Mesothelial cell of epicardium (in vitro differentiated cells): ENCODE data around the gene P2RX2. TPM values are rescaled to one million over a fixed set of nuclear protein-coding genes. Genes with fewer than 3 reads are reported as not detected.

Experiments used
- DNase-seq, 2 experiments: peaks; one replicate each; pipeline ENCODE4 v3.0.0; 2021; ENCODE audit warnings: low spot score in 2 of 2; ENCODE audit not compliant: unreplicated experiment in 2 of 2
- H3K27ac Mint-ChIP-seq: 2 replicates; pipeline ENCODE4 v1.8.0; 2021; ENCODE audit warnings: mixed read lengths
- H3K27me3 Mint-ChIP-seq: 2 replicates; pipeline ENCODE4 v1.8.0; 2021; ENCODE audit warnings: low read depth, mixed read lengths
- H3K36me3 Mint-ChIP-seq: 2 replicates; pipeline ENCODE4 v1.8.0; 2021; ENCODE audit warnings: mixed read lengths
- H3K4me1 Mint-ChIP-seq: 2 replicates; pipeline ENCODE4 v1.8.0; 2021; ENCODE audit warnings: mixed read lengths
- H3K4me3 Mint-ChIP-seq: 2 replicates; pipeline ENCODE4 v1.8.0; 2021; ENCODE audit warnings: mild to moderate bottlenecking, moderate library complexity, mixed read lengths
- H3K9me3 Mint-ChIP-seq: 2 replicates; pipeline ENCODE4 v1.8.0; 2021; ENCODE audit warnings: mixed read lengths
- total RNA-seq: library from RNA; stranded (reverse); gene quantifications from 3 replicates; pipeline ENCODE4 v1.2.1, GENCODE V29; 2021
- TF ChIP-seq, protein P1 (sequence below): fragments of 200-600 bp; sonication (generic); IDR thresholded peaks from one replicate; pipeline ENCODE4 v1.5.0; 2021; ENCODE audit warnings: antibody characterized with exemption; ENCODE audit not compliant: unreplicated experiment

Gene P2RX2
- total RNA-seq, 1 donor from 2014 or later = 7.3 TPM

DNA sequence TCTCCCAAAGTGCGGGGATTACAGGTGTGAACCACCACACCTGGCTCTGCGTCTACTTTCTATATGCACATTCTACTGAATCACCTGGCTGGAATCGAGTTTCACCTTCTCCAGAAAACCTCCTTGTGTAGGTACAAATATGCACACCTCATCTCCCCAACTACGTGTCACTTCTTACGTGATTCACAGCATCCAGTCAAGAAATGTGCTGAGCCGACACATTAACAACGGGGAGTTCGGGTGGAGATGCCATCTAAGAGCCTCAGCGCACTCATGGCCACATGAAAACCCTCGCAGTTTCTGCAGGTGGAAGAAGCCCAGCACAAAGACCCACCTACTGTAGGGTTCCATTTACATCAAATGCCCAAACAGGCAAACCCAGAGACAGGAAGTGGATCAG, 29.3 kb downstream of the P2RX2 start:
- TF ChIP-seq, protein P1, sequence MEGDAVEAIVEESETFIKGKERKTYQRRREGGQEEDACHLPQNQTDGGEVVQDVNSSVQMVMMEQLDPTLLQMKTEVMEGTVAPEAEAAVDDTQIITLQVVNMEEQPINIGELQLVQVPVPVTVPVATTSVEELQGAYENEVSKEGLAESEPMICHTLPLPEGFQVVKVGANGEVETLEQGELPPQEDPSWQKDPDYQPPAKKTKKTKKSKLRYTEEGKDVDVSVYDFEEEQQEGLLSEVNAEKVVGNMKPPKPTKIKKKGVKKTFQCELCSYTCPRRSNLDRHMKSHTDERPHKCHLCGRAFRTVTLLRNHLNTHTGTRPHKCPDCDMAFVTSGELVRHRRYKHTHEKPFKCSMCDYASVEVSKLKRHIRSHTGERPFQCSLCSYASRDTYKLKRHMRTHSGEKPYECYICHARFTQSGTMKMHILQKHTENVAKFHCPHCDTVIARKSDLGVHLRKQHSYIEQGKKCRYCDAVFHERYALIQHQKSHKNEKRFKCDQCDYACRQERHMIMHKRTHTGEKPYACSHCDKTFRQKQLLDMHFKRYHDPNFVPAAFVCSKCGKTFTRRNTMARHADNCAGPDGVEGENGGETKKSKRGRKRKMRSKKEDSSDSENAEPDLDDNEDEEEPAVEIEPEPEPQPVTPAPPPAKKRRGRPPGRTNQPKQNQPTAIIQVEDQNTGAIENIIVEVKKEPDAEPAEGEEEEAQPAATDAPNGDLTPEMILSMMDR = no peak
- H3K4me3 Mint-ChIP-seq = no peak overlapping the region
- no peaks in the 10 kb centered on the region for H3K4me1 Mint-ChIP-seq
- H3K36me3 Mint-ChIP-seq = peaks cover 28% of the 10 kb centered on the region
- no peak overlapping the region for H3K27ac Mint-ChIP-seq
- H3K27me3 Mint-ChIP-seq = no peaks in the 10 kb centered on the region
- no peaks in the 10 kb centered on the region for H3K9me3 Mint-ChIP-seq
- no peak for DNase-seq

DNA sequence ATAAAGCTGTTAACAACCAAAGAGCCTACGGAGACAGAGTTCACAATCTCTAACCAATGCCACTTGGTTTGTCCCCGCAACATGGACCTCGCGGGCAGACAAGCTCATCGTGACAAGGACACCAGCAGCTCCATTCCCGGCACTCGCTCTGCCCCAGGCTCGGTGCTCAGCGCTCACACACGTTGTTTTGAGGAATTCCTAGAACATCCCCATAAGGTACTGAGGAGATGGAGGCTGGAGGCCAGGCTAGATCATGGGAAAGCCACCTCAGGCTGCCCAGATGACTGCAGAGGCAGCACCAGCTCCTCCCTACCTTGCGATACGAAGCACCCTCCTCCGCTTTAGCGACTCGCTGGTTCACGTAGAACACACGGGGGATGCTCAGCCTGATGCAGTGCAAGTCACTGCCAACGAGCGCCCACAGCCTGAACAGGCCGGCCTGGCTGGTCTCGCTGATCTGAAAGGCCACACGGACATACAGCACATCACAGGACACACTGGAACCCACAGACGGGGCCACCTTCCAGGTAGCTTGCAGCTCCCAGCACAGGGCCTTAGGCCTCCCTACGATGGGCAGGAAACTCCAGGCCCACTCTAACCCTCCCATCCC, 30.1 kb downstream of the P2RX2 start:
- TF ChIP-seq, protein P1 = no peak
- no peaks in the 10 kb centered on the region for H3K9me3 Mint-ChIP-seq
- H3K4me3 Mint-ChIP-seq = no peak overlapping the region
- no peak for DNase-seq
- no peaks in the 10 kb centered on the region for H3K4me1 Mint-ChIP-seq
- H3K27me3 Mint-ChIP-seq = no peaks in the 10 kb centered on the region
- peaks cover 29% of the 10 kb centered on the region for H3K36me3 Mint-ChIP-seq
- no peak overlapping the region for H3K27ac Mint-ChIP-seq

DNA sequence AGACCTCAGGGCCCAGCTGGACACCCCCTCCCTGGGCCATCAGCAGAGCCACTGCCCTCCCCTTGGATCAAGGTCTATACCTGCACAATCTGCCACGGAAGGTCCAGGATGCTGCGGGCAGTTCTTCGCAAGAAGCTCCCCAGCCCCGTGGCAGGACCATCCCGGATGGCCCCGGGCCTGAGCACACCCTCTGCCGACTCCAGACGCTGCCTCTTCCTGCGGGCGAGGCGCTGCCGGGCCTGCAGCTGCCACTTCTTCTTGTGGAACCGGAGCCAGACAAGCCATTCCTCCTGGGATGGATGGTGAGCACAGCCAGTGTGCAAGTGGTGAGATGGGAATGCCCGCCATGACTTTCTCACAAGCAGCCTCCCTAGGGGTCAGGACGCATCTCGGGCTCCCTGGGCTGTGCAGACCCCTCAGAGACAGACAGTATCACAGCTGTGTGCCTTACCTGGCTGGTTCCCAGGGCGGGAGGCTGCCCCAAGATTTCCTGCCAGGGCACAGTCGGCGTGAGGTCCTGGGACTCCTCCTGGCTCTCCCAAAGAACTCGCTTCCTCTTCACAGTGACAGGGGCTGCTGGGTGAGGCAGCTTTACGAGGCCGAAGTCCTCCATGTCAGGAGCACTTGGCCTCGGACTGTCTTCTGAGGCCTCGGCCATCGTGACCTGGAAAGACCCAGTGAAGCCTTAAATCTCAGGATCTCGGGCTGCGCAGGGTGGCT, 30.8 kb downstream of the P2RX2 start:
- H3K9me3 Mint-ChIP-seq = no peaks in the 10 kb centered on the region
- DNase-seq = no peak
- H3K4me1 Mint-ChIP-seq = no peaks in the 10 kb centered on the region
- no peak overlapping the region for H3K27ac Mint-ChIP-seq
- TF ChIP-seq, protein P1 = no peak
- peaks cover 34% of the 10 kb centered on the region for H3K36me3 Mint-ChIP-seq
- no peak overlapping the region for H3K4me3 Mint-ChIP-seq
- H3K27me3 Mint-ChIP-seq = no peaks in the 10 kb centered on the region

DNA sequence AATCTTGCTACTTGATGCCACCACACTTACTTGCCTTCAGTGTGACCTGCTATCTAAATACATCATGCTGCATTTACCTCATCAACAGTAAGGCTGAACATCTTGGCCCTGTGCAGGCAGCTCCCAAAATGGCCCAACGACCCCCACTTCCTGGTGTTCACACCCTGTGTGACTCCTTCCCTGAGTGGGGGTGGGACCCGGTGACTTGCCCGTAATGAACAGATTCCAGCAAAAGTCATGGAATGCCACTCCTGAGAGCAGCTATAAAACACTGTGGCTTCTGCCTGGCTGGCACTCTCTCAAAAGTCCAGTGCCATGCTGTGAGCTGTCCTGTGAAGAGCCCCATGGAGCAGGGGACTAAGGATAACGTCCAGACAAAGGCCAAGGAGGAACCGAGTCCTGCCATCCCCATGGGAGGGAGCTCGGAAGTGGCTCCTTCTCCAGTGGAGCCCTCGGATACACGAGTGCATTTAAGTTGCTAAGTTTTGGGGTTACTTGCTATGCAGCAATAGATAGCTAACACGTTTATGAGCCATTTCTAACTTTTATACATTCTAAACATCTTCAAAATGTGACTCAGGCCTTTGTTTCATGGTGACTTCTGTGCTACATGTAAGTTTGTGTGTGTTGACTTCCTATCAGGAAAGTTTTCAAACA, 33.0 kb downstream of the P2RX2 start:
- Mint-ChIP-seq H3K27me3 (no peaks in the 10 kb centered on the region), H3K27ac (no peak overlapping the region), H3K9me3 (no peaks in the 10 kb centered on the region), H3K4me3 (no peak overlapping the region), H3K36me3 (peaks cover 35% of the 10 kb centered on the region), H3K4me1 (no peaks in the 10 kb centered on the region)
- DNase-seq = no peak
- TF ChIP-seq, protein P1 = no peak

DNA sequence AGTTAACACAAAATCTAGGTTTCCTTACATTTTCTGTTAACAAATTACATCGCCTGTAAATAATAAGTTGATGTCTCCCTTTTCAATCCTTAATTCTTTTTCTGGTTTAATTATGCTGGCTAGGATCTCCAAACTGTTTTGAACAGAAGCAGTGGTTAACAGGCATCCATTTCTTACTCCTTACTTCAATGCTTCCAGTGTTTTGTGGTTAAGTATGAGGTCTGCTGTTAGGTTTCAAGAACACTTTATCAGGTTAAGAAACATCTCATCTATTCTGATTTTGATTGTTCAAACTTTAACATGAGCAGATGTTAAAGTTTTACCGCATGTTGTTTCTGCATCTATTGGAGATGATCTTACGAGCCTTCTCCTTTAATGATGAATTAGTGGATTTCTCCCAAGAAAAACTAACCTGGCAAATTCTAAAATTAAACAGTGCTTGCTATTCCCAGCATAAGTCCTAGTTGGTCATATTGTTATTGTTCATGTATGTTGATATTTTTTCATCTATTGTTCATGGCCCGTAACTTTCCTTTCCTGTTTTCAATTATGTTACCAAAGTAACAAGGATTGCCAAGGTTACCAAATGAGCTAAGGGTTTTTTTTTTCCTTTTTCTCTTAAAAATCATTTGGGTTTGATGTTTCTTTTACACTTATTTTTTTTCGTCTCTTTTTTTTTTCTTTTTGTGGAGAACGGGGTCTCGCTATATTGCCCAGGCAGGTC, 35.2 kb downstream of the P2RX2 start:
- TF ChIP-seq, protein P1 = no peak
- H3K36me3 Mint-ChIP-seq = peaks cover 37% of the 10 kb centered on the region

More for the DNA sequence above, 35.2 kb downstream of the P2RX2 start:
- H3K9me3 Mint-ChIP-seq = no peaks in the 10 kb centered on the region
- DNase-seq = no peak
- no peaks in the 10 kb centered on the region for H3K4me1 Mint-ChIP-seq
- H3K4me3 Mint-ChIP-seq = no peak overlapping the region
- H3K27ac Mint-ChIP-seq = no peak overlapping the region
- H3K27me3 Mint-ChIP-seq = no peaks in the 10 kb centered on the region
